Measurements from ENCODE around the gene CAP1. TPM values are rescaled to one million over a fixed set of nuclear protein-coding genes. Genes with fewer than 3 reads are reported as not detected.

The CAP1 gene, protein sequence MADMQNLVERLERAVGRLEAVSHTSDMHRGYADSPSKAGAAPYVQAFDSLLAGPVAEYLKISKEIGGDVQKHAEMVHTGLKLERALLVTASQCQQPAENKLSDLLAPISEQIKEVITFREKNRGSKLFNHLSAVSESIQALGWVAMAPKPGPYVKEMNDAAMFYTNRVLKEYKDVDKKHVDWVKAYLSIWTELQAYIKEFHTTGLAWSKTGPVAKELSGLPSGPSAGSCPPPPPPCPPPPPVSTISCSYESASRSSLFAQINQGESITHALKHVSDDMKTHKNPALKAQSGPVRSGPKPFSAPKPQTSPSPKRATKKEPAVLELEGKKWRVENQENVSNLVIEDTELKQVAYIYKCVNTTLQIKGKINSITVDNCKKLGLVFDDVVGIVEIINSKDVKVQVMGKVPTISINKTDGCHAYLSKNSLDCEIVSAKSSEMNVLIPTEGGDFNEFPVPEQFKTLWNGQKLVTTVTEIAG
- total RNA-seq, result 371 and 521 TPM in 2 replicates

DNA sequence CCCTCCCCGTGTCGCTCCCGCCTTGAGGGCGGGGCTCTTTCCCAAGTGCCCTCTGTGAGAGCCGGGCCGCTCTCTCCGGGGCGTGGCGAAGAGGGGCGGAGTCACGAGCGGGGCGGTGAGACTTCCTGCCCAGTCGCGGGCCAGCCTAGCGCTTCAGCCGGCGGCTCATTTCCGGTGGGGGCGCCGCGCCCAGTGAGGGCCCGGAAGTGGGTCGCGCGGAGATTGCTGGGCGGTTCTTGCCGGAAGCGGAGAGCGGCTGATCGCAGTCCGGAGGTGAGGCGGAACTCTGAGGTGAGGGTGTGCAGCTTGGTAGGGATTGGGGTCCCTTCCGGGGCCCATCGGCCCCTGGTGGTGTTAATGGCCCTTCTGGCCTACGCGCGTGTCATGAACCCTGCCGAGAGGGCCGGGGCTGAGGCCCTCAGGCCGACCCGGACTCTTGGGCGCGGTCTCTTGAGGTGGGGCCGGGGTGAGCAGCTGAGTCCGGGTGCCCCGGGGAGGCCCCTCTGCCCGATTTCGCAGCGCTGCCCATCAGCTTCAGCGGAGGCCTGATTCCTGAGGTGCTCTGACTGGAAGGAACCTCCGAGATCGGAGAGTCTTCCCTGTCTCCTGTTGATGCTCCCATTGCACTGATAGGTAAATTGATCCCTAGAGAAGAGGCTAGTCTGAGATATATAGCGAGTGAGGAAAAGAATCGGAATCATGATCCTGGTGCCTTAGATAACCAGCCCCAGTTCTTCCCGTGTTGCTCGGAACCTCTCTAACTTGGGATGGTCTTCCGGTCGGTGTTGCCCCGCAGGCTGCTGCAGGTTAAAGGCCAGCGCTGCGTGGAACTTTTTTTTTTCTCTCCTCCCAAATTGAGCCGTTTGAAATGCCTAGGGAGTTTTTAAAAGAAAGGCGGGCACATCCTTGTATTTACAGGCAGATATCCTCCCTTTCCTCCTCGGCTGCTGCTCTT lies at the start of gene CAP1:
CAP1 (plus strand) TSS at position 219 of the 955 bp plus-strand sequence. CDS start 18,618 bp downstream, outside the sequence.

DNA sequence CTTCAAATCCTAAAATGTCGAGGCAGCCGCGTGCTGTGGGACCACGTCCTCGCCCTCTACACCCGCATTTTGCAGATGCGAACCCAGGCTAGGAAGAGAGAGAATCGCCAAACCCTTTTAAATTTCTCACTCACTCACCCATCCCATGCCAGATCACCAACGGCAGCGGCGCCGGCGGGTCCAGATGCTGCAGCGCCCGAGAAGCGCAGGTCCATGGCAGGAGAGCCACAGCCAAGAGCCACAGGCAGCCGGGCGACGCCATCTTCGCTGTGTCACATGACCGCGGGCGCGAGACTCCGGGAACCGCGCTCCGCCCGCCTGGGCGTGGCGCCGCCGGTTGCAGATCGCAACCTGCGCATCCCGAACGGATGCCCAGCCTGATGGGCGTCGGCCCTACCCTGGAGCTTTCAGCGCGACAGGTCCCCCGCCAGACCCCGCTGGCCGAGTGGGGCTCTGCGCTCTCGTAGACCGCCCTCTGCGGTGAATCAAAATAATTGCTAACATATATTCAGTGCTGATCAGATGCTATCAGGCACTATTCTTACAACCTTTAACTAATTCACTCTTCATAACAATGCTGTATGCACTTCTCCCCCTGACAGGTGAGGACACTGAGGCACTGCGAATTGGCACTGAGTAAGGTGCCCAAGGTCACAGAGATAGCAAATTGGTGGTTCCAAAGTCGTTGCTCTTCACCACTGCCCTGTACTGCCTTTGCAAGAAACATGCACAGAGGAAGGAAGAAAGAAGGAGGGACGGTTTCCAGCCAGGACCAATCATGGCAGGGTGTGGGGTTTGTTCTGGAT lies 56.7 kb downstream of the CAP1 start, which contains the start of gene PPT1:
PPT1 (minus strand) TSS at position 276 of the 806 bp plus-strand sequence; CDS start at position 262, 14 bp downstream.

Other genes with a start within 250 kb of the CAP1 start
- gene TRIT1, start 157.2 kb upstream of the CAP1 start, total RNA-seq, result 19.6 and 22.9 TPM in 2 replicates
- gene MYCL, start 138.8 kb upstream of the CAP1 start, total RNA-seq, result 2.1 and 2.9 TPM in 2 replicates
- 1.6 and 3.4 TPM in 2 replicates for gene MFSD2A, start 85.6 kb upstream of the CAP1 start, total RNA-seq
- gene PPT1, start 56.5 kb downstream of the CAP1 start, total RNA-seq, result 65.3 and 87.6 TPM in 2 replicates
- 18.8 and 27.1 TPM in 2 replicates for gene RLF, start 120.7 kb downstream of the CAP1 start, total RNA-seq
- not detected in 2 replicates for gene TMCO2, start 207.2 kb downstream of the CAP1 start, total RNA-seq
- 51.9 and 72.7 TPM in 2 replicates for gene ZMPSTE24, start 217.5 kb downstream of the CAP1 start, total RNA-seq

Measured in vein endothelial cell (primary cell).